Mucosa of rectum (tissue), 2 donors: ENCODE data around the gene MEP1B.
A peak's percentile ranks its signal among the peaks of the same experiment; 100 is the strongest.

Experiments used
- H3K27ac ChIP-seq, 2 donors: one replicate each; pipeline ENCODE4 v1.7.0; 2013; ENCODE audit warnings: inconsistent platforms in 2 of 2, low read depth in 2 of 2, low read length in 2 of 2
- H3K27me3 ChIP-seq, 2 donors: one replicate each; pipeline ENCODE4 v1.7.0; 2013; ENCODE audit warnings: low read length in 2 of 2; ENCODE audit not compliant: control insufficient read depth in 2 of 2, insufficient read depth in 2 of 2
- H3K36me3 ChIP-seq, 2 donors: one replicate each; pipeline ENCODE4 v1.7.0; 2013; ENCODE audit warnings: low read length in 2 of 2; ENCODE audit not compliant: control insufficient read depth in 2 of 2, insufficient read depth in 2 of 2
- H3K4me1 ChIP-seq, 2 donors: one replicate each; pipeline ENCODE4 v1.7.0; 2013; ENCODE audit warnings: low read length in 2 of 2, mild to moderate bottlenecking in 1 of 2; ENCODE audit not compliant: control insufficient read depth in 2 of 2, insufficient read depth in 2 of 2
- H3K4me3 ChIP-seq, 2 donors: one replicate each; pipeline ENCODE4 v1.7.0; 2013; ENCODE audit warnings: low read length in 2 of 2
- H3K9ac ChIP-seq, 2 donors: one replicate each; pipeline ENCODE4 v1.7.0; 2013; ENCODE audit warnings: low read length in 2 of 2, low read depth in 1 of 2, mild to moderate bottlenecking in 1 of 2
- H3K9me3 ChIP-seq, 2 donors: one replicate each; pipeline ENCODE4 v1.7.0; 2013; ENCODE audit warnings: low read length in 2 of 2; ENCODE audit not compliant: control insufficient read depth in 2 of 2
- donor health status: healthy.
- donor health status: Normal muscosa, but diverticular disease.

The MEP1B gene

GRCh38 chr18:32244881-32245280, 55.0 kb downstream of the MEP1B start:
- no peaks in the 10 kb centered on the region for H3K27me3 ChIP-seq

GRCh38 chr18:32249147-32249929, 59.5 kb downstream of the MEP1B start:
- H3K27me3 ChIP-seq: no peaks in the 10 kb centered on the region
- no peaks in the 10 kb centered on the region for H3K36me3 ChIP-seq
- H3K9me3 ChIP-seq: no peaks in the 10 kb centered on the region
- H3K9ac ChIP-seq: no peak overlapping the region
- no peaks in the 10 kb centered on the region for H3K4me1 ChIP-seq
- no peak overlapping the region for H3K4me3 ChIP-seq
- no peak overlapping the region for H3K27ac ChIP-seq

More at GRCh38 chr18:32244881-32245280, 55.0 kb downstream of the MEP1B start:
- Histone ChIP-seq H3K4me3 (no peak overlapping the region), H3K27ac (no peak overlapping the region), H3K9me3 (no peaks in the 10 kb centered on the region), H3K9ac (no peak overlapping the region), H3K4me1 (peaks cover 0 to 8% of the 10 kb centered on the region in 2 donors), H3K36me3 (no peaks in the 10 kb centered on the region)

GRCh38 chr18:32251466-32251865, 61.6 kb downstream of the MEP1B start:
- no peak overlapping the region for H3K27ac ChIP-seq
- H3K36me3 ChIP-seq: no peaks in the 10 kb centered on the region
- H3K27me3 ChIP-seq: no peaks in the 10 kb centered on the region
- H3K9ac ChIP-seq: no peak overlapping the region
- no peaks in the 10 kb centered on the region for H3K9me3 ChIP-seq
- H3K4me1 ChIP-seq: no peaks in the 10 kb centered on the region
- H3K4me3 ChIP-seq: no peak overlapping the region

- Histone ChIP-seq H3K9ac (no peak overlapping the region), H3K27ac (no peak overlapping the region), H3K27me3 (no peaks in the 10 kb centered on the region), H3K4me3 (no peak overlapping the region), H3K9me3 (no peaks in the 10 kb centered on the region), H3K4me1 (peaks cover 0 to 2% of the 10 kb centered on the region in 2 donors), H3K36me3 (no peaks in the 10 kb centered on the region)
Observed at GRCh38 chr18:32252141-32252860, 62.5 kb downstream of the MEP1B start.

- Histone ChIP-seq H3K9me3 (no peaks in the 10 kb centered on the region), H3K4me3 (no peak overlapping the region), H3K27ac (no peak overlapping the region), H3K27me3 (no peaks in the 10 kb centered on the region), H3K9ac (no peak overlapping the region), H3K4me1 (peaks cover 7 to 24% of the 10 kb centered on the region in 2 donors), H3K36me3 (no peaks in the 10 kb centered on the region)
Observed at GRCh38 chr18:32255570-32255969, 65.7 kb downstream of the MEP1B start.

- Histone ChIP-seq H3K27me3 (no peaks in the 10 kb centered on the region), H3K27ac (no peak overlapping the region)
Observed at GRCh38 chr18:32257084-32257785, 67.4 kb downstream of the MEP1B start.

GRCh38 chr18:32258148-32258547, 68.3 kb downstream of the MEP1B start:
- Histone ChIP-seq H3K36me3 (no peaks in the 10 kb centered on the region), H3K4me1 (peaks cover 7 to 24% of the 10 kb centered on the region in 2 donors), H3K4me3 (no peak overlapping the region), H3K9me3 (no peaks in the 10 kb centered on the region), H3K27ac (peak overlapping the region in 1 of 2 donors; percentile 3), H3K27me3 (no peaks in the 10 kb centered on the region), H3K9ac (no peak overlapping the region)

More at GRCh38 chr18:32257084-32257785, 67.4 kb downstream of the MEP1B start:
- peaks cover 7 to 24% of the 10 kb centered on the region in 2 donors for H3K4me1 ChIP-seq
- H3K4me3 ChIP-seq: no peak overlapping the region
- H3K36me3 ChIP-seq: no peaks in the 10 kb centered on the region
- no peaks in the 10 kb centered on the region for H3K9me3 ChIP-seq
- H3K9ac ChIP-seq: no peak overlapping the region

- no peak overlapping the region for H3K9ac ChIP-seq
- no peaks in the 10 kb centered on the region for H3K36me3 ChIP-seq
- H3K4me3 ChIP-seq: no peak overlapping the region
- no peaks in the 10 kb centered on the region for H3K9me3 ChIP-seq
- H3K27ac ChIP-seq: peak overlapping the region; percentile 3 to 5
- no peaks in the 10 kb centered on the region for H3K27me3 ChIP-seq
- peaks cover 7 to 24% of the 10 kb centered on the region in 2 donors for H3K4me1 ChIP-seq
Observed at GRCh38 chr18:32258558-32259204, 68.8 kb downstream of the MEP1B start.

- no peaks in the 10 kb centered on the region for H3K27me3 ChIP-seq
- H3K27ac ChIP-seq: peak overlapping the region; percentile 19 to 38
- no peak overlapping the region for H3K9ac ChIP-seq
- no peaks in the 10 kb centered on the region for H3K9me3 ChIP-seq
- peaks cover 7 to 24% of the 10 kb centered on the region in 2 donors for H3K4me1 ChIP-seq
- H3K36me3 ChIP-seq: no peaks in the 10 kb centered on the region
- no peak overlapping the region for H3K4me3 ChIP-seq
Observed at GRCh38 chr18:32259553-32259952, 69.7 kb downstream of the MEP1B start.
